Upper lobe of right lung (tissue), 1 donor: Measurements from ENCODE around the gene CNNM3. TPM values are rescaled to one million over a fixed set of nuclear protein-coding genes. Genes with fewer than 3 reads are reported as not detected.

Source experiments
- ATAC-seq: fragments of 200-7000 bp; cut with Tn5 transposase; one replicate; pipeline ENCODE4 v1.9.1; 2020; ENCODE audit warnings: mild to moderate bottlenecking, moderate library complexity
- DNase-seq: peaks from one replicate; pipeline ENCODE4 v3.0.0-alpha.2; 2020
- H3K27ac ChIP-seq: fragments of 200-600 bp; one replicate; pipeline ENCODE4 v1.8.0; 2022
- H3K27me3 ChIP-seq: fragments of 200-600 bp; one replicate; pipeline ENCODE4 v1.8.0; 2022; ENCODE audit warnings: mild to moderate bottlenecking
- H3K36me3 ChIP-seq: fragments of 200-600 bp; one replicate; pipeline ENCODE4 v1.8.0; 2022
- H3K4me1 ChIP-seq: fragments of 200-600 bp; one replicate; pipeline ENCODE4 v1.8.0; 2022
- H3K4me3 ChIP-seq: fragments of 200-600 bp; one replicate; pipeline ENCODE4 v1.8.0; 2022; ENCODE audit warnings: mild to moderate bottlenecking
- H3K9me3 ChIP-seq: fragments of 200-600 bp; one replicate; pipeline ENCODE4 v1.8.0; 2022
- CTCF ChIP-seq: fragments of 200-600 bp; IDR thresholded peaks from one replicate; pipeline ENCODE4 v1.8.0; 2022; ENCODE audit warnings: antibody characterized with exemption
- intact Hi-C: fragments of 100-400 bp; cut with DNase I; formaldehyde crosslinking; loops from one replicate; pipeline ENCODE4 v1.11.0; 2022
- total RNA-seq: library from RNA; stranded (reverse); fragmentation: NEBNext Ultra II Directional; extraction: Animal tissue kit (Norgen Biotek cat#: 25700); gene quantifications from one replicate; pipeline ENCODE4 v1.2.1, GENCODE V29; 2021
- donor health status: DM: no; HTN: yes; CAD: no; lungs with severe emphysema.

Gene CNNM3
- total RNA-seq, 1 donor from 2014 or later: 34.1 TPM

- Histone ChIP-seq H3K4me1 (peaks cover 10% of the 10 kb centered on the region), H3K27me3 (no peaks in the 10 kb centered on the region), H3K9me3 (no peaks in the 10 kb centered on the region), H3K4me3 (no peak overlapping the region), H3K27ac (no peak overlapping the region), H3K36me3 (peaks cover 84% of the 10 kb centered on the region)
- DNase-seq: no peak
- intact Hi-C loops: no loop called here
- peak; percentile 46 for ATAC-seq
- TF ChIP-seq CTCF: no peak
Measured at GRCh38 chr2:96831679-96832078, 15.6 kb downstream of the CNNM3 start.

GRCh38 chr2:96832408-96832753, 16.3 kb downstream of the CNNM3 start:
- H3K4me3 ChIP-seq: no peak overlapping the region
- no peaks in the 10 kb centered on the region for H3K9me3 ChIP-seq
- ATAC-seq (no peak), DNase-seq (no peak)
- no peak overlapping the region for H3K27ac ChIP-seq
- peaks cover 77% of the 10 kb centered on the region for H3K36me3 ChIP-seq
- no peak for TF ChIP-seq CTCF
- H3K4me1 ChIP-seq: peaks cover 10% of the 10 kb centered on the region
- no peaks in the 10 kb centered on the region for H3K27me3 ChIP-seq
- intact Hi-C loops: no loop called here

GRCh38 chr2:96832754-96833507, 16.9 kb downstream of the CNNM3 start:
- DNase-seq (peak; percentile 82), ATAC-seq (peak; percentile 78)
- Histone ChIP-seq H3K27me3 (no peaks in the 10 kb centered on the region), H3K27ac (no peak overlapping the region), H3K4me3 (no peak overlapping the region), H3K9me3 (no peaks in the 10 kb centered on the region), H3K4me1 (peaks cover 10% of the 10 kb centered on the region), H3K36me3 (peaks cover 75% of the 10 kb centered on the region)
- no peak for TF ChIP-seq CTCF
- intact Hi-C loops: no loop called here

- Histone ChIP-seq H3K36me3 (peaks cover 48% of the 10 kb centered on the region), H3K4me1 (peaks cover 20% of the 10 kb centered on the region)
- no peak for ATAC-seq
Measured at GRCh38 chr2:96835830-96836229, 19.8 kb downstream of the CNNM3 start.

GRCh38 chr2:96837575-96837974, 21.5 kb downstream of the CNNM3 start:
- intact Hi-C loops: no loop called here
- no peaks in the 10 kb centered on the region for H3K9me3 ChIP-seq
- peaks cover 30% of the 10 kb centered on the region for H3K36me3 ChIP-seq
- no peak for TF ChIP-seq CTCF
- no peak for DNase-seq
- H3K27ac ChIP-seq: no peak overlapping the region
- peaks cover 17% of the 10 kb centered on the region for H3K4me1 ChIP-seq
- H3K4me3 ChIP-seq: no peak overlapping the region
- ATAC-seq: no peak
- no peaks in the 10 kb centered on the region for H3K27me3 ChIP-seq

More at GRCh38 chr2:96835830-96836229, 19.8 kb downstream of the CNNM3 start:
- no peak for TF ChIP-seq CTCF
- H3K27ac ChIP-seq: no peak overlapping the region
- DNase-seq: no peak
- H3K9me3 ChIP-seq: no peaks in the 10 kb centered on the region
- no peak overlapping the region for H3K4me3 ChIP-seq
- intact Hi-C loops: no loop called here
- no peaks in the 10 kb centered on the region for H3K27me3 ChIP-seq
